Neuronal stem cell (in vitro differentiated cells): Measurements from ENCODE around the gene SLFN12L.
"Not testable (repeated sequence)": the region's sequence is repeated elsewhere in the genome, so short reads cannot be mapped to it uniquely, and the experiment has no call there.

Experiments used
- DNase-seq: peaks from one replicate; pipeline ENCODE4 v3.0.0-alpha.2; 2013; ENCODE audit warnings: low spot score
- H2AFZ ChIP-seq: one replicate; pipeline ENCODE4 v1.6.1; 2013; ENCODE audit warnings: mild to moderate bottlenecking, low read length, inconsistent platforms
- H2AK5ac ChIP-seq: 2 replicates; pipeline ENCODE4 v1.6.1; 2013; ENCODE audit warnings: low read depth, mild to moderate bottlenecking, inconsistent platforms, low read length, moderate library complexity, mixed read lengths
- H2BK120ac ChIP-seq: 2 replicates; pipeline ENCODE4 v1.6.1; 2013; ENCODE audit warnings: low read depth, mild to moderate bottlenecking, inconsistent platforms, low read length, moderate library complexity, mixed read lengths
- H2BK12ac ChIP-seq: one replicate; pipeline ENCODE4 v1.6.1; 2013; ENCODE audit warnings: low read length, inconsistent platforms
- H2BK15ac ChIP-seq: 2 replicates; pipeline ENCODE4 v1.6.1; 2013; ENCODE audit warnings: mild to moderate bottlenecking, low read length, inconsistent platforms, mixed read lengths
- H2BK5ac ChIP-seq: one replicate; pipeline ENCODE4 v1.6.1; 2013; ENCODE audit warnings: inconsistent platforms, mild to moderate bottlenecking, low read length, moderate library complexity
- H3K14ac ChIP-seq: one replicate; pipeline ENCODE4 v1.6.1; 2013; ENCODE audit warnings: low read length, inconsistent platforms
- H3K18ac ChIP-seq: 2 replicates; pipeline ENCODE4 v1.6.1; 2013; ENCODE audit warnings: low read length, inconsistent platforms
- H3K23ac ChIP-seq: 2 replicates; pipeline ENCODE4 v1.6.1; 2013; ENCODE audit warnings: low read depth, mild to moderate bottlenecking, mixed read lengths, low read length, inconsistent platforms; ENCODE audit not compliant: poor library complexity
- H3K27ac ChIP-seq: replicated peaks from 3 replicates; pipeline ENCODE4 v1.5.1; 2013; ENCODE audit warnings: low read length, inconsistent platforms
- H3K27me3 ChIP-seq, 3 experiments: 2 replicates each; pipeline ENCODE4 v1.6.1; 2013; ENCODE audit warnings: low read length in 3 of 3, mild to moderate bottlenecking in 2 of 3, inconsistent platforms in 1 of 3, low read depth in 1 of 3, mixed read lengths in 1 of 3, moderate library complexity in 1 of 3; ENCODE audit not compliant: control insufficient read depth in 3 of 3, insufficient read depth in 3 of 3
- H3K36me3 ChIP-seq, 2 donors: replicated peaks in 1 of 2; 2 replicates each; pipeline ENCODE4 v1.6.1; 2013; ENCODE audit warnings: low read length in 2 of 2; ENCODE audit not compliant: control insufficient read depth in 2 of 2, insufficient read depth in 2 of 2
- H3K4ac ChIP-seq: 2 replicates; pipeline ENCODE4 v1.6.1; 2013; ENCODE audit warnings: inconsistent platforms, mild to moderate bottlenecking, low read length, moderate library complexity
- H3K4me1 ChIP-seq, 2 donors: 1 replicate in 1 of 2; 2 replicates in 1 of 2; pipeline ENCODE4 v1.6.1; 2013; ENCODE audit warnings: low read length in 2 of 2, low read depth in 1 of 2; ENCODE audit not compliant: control insufficient read depth in 2 of 2, insufficient read depth in 1 of 2
- H3K4me2 ChIP-seq: one replicate; pipeline ENCODE4 v1.6.1; 2013; ENCODE audit warnings: mild to moderate bottlenecking, low read length, inconsistent platforms; ENCODE audit not compliant: insufficient read depth, poor library complexity, severe bottlenecking
- H3K4me3 ChIP-seq, 2 donors: 2 replicates each; pipeline ENCODE4 v1.5.1; 2013; ENCODE audit warnings: low read length in 2 of 2, mild to moderate bottlenecking in 2 of 2, inconsistent platforms in 1 of 2, moderate library complexity in 1 of 2
- H3K79me1 ChIP-seq: one replicate; pipeline ENCODE4 v1.6.1; 2013; ENCODE audit warnings: low read depth, mild to moderate bottlenecking, inconsistent platforms, low read length, moderate library complexity
- H3K9ac ChIP-seq: one replicate; pipeline ENCODE4 v1.6.1; 2013; ENCODE audit warnings: mild to moderate bottlenecking, low read depth, low read length, inconsistent platforms; ENCODE audit not compliant: poor library complexity
- H3K9me3 ChIP-seq, 2 donors: replicated peaks in 1 of 2; 2 replicates each; pipeline versions ENCODE3 to v1.6.1; 2013; ENCODE audit warnings: low read length in 2 of 2, mild to moderate bottlenecking in 2 of 2, inconsistent platforms in 1 of 2, low read depth in 1 of 2, mixed read lengths in 1 of 2, moderate library complexity in 1 of 2; ENCODE audit not compliant: control insufficient read depth in 2 of 2, insufficient read depth in 1 of 2
- H4K8ac ChIP-seq: one replicate; pipeline ENCODE4 v1.6.1; 2013; ENCODE audit warnings: low read depth, mild to moderate bottlenecking, inconsistent platforms, low read length, moderate library complexity
- H4K91ac ChIP-seq: one replicate; pipeline ENCODE4 v1.6.1; 2013; ENCODE audit warnings: low read length, low read depth, mild to moderate bottlenecking, inconsistent platforms; ENCODE audit not compliant: poor library complexity
- WGBS, 2 donors: extraction: QIAGEN DNeasy Blood & Tissue Kit; methylation state at CpG; one replicate each; pipeline ENCODE4 v1.1.7; 2013; ENCODE audit warnings: missing lambda C conversion rate in 2 of 2, mixed read lengths in 1 of 2; ENCODE audit not compliant: insufficient read length in 2 of 2, insufficient replicate concordance in 1 of 2; ENCODE audit errors: extremely low coverage in 2 of 2; 5-methylcytosine and 5-hydroxymethylcytosine counted together

The SLFN12L gene

DNA sequence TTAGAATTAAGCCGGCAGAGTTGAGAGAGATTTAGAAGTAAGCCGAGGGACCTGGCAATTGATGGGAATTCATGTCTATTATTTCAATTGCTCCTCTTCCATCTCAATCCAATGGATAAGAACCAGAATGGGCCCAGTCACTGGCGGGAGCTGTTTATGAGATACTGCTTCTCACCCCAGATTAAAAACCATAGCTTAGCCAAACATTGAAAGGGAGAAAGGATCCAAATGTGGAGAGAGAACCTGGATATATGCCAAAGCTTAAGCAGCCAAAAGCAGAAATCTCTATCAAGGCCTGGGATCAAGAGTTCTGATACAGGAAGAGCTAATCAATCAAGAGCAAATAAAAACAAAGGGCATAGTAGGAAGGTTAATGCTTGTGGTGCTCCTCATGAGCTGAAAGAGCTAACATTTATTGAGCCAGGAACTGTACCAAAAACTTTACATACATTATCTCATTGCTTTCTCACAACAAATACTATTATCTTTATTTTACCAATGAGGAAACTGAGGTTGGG is 2.8 kb downstream of the SLFN12L start:
- H3K14ac ChIP-seq: no peak overlapping the region

DNA sequence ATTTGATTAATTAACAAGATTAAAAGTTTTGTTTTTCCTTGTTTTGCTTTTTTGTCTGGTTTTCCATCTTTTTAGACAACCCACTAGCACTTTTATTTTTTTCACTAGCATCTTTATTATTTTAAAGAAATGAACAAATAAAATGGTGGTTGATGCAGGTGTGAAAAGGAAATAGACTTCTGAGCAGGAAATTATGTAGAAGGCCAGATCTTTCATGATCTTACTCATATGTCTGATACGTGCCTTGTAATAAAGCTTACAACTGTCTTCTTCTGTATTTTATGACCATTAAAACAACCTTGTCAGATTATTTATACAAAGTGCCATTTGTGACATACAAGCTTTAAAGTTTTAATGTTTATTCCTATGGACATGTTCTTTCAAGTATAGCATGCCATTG is 6.3 kb downstream of the SLFN12L start:
- Histone ChIP-seq H4K8ac (no peak overlapping the region), H3K27me3 (no peaks in the 10 kb centered on the region), H4K91ac (no peak overlapping the region), H3K27ac (no peak overlapping the region), H2BK5ac (no peak overlapping the region), H3K18ac (no peak overlapping the region), H3K4me3 (no peak overlapping the region), H2BK15ac (no peak overlapping the region), H3K36me3 (no peaks in the 10 kb centered on the region), H3K4ac (no peak overlapping the region), H2AFZ (no peak overlapping the region), H3K79me1 (no peaks in the 10 kb centered on the region), H3K4me1 (no peaks in the 10 kb centered on the region), H2AK5ac (no peak overlapping the region), H2BK12ac (no peak overlapping the region), H3K9ac (no peak overlapping the region), H2BK120ac (no peak overlapping the region), H3K23ac (no peak overlapping the region), H3K14ac (no peak overlapping the region), H3K9me3 (no peaks in the 10 kb centered on the region), H3K4me2 (no peak overlapping the region)
- DNase-seq: no peak
- no CpG with 5 or more reads among the region's 1 CpG for WGBS, 2 donors

More for the DNA sequence above, 2.8 kb downstream of the SLFN12L start:
- H3K79me1 ChIP-seq: no peaks in the 10 kb centered on the region
- no peak overlapping the region for H3K27ac ChIP-seq
- no peak overlapping the region for H3K4me3 ChIP-seq
- no peak overlapping the region for H3K18ac ChIP-seq
- H3K4ac ChIP-seq: no peak overlapping the region
- no peaks in the 10 kb centered on the region for H3K36me3 ChIP-seq
- no peak for DNase-seq
- H2BK5ac ChIP-seq: no peak overlapping the region
- H4K8ac ChIP-seq: no peak overlapping the region
- H3K27me3 ChIP-seq: peaks cover 0 to 14% (median 0%) of the 10 kb centered on the region in 3 experiments
- H2AFZ ChIP-seq: no peak overlapping the region
- no peaks in the 10 kb centered on the region for H3K9me3 ChIP-seq
- no peak overlapping the region for H2BK12ac ChIP-seq
- no peaks in the 10 kb centered on the region for H3K4me1 ChIP-seq
- H3K4me2 ChIP-seq: no peak overlapping the region
- no peak overlapping the region for H3K9ac ChIP-seq
- no peak overlapping the region for H2AK5ac ChIP-seq
- H2BK15ac ChIP-seq: no peak overlapping the region
- no peak overlapping the region for H2BK120ac ChIP-seq
- WGBS, 2 donors: no CpG with 5 or more reads among the region's 3 CpGs
- H4K91ac ChIP-seq: no peak overlapping the region
- no peak overlapping the region for H3K23ac ChIP-seq

DNA sequence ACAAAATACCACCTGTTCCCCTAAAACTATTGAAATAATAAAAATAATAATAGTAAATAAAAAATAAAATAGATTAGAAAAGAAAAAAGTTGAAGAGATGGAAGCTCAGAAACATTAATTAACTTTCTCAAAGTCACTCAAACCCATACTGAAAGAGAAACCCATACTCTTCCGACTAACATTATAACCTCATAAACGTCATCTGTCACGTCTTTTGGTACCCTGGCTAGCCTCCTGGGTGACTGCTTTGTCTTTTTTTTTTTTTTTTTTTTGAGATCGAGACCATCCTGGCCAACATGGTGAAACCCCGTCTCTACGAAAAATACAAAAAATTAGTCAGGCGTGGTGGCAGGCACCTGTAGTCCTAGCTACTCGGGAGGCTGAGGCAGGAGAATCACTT is 7.6 kb downstream of the SLFN12L start:
- H2BK120ac ChIP-seq: no peak overlapping the region

DNA sequence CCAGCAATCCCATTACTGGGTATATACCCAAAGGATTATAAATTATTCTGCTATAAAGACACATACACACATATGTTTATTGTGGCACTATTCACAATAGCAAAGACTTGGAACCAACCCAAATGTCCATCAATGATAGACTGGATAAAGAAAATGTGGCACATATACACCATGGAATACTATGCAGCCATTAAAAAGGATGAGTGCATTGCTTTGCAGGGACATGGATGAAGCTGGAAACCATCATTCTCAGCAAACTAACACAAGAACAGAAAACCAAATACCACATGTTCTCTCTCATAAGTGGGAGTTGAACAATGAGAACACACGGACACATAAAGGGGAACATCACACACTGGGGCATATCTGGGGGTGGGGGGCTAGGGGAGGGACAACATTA is 8.2 kb downstream of the SLFN12L start:
- H3K14ac ChIP-seq: not testable (repeated sequence)

More for the DNA sequence above, 7.6 kb downstream of the SLFN12L start:
- no peak overlapping the region for H2AK5ac ChIP-seq
- WGBS, 2 donors: no CpG with 5 or more reads among the region's 8 CpGs
- H3K4me2 ChIP-seq: no peak overlapping the region
- H3K18ac ChIP-seq: no peak overlapping the region
- H3K9me3 ChIP-seq: no peaks in the 10 kb centered on the region
- no peaks in the 10 kb centered on the region for H3K4me1 ChIP-seq
- H3K23ac ChIP-seq: no peak overlapping the region
- H3K9ac ChIP-seq: no peak overlapping the region
- no peak for DNase-seq
- H3K79me1 ChIP-seq: no peaks in the 10 kb centered on the region
- no peak overlapping the region for H3K4me3 ChIP-seq
- no peak overlapping the region for H3K27ac ChIP-seq
- no peak overlapping the region for H2BK5ac ChIP-seq
- no peaks in the 10 kb centered on the region for H3K36me3 ChIP-seq
- no peak overlapping the region for H2AFZ ChIP-seq
- H3K27me3 ChIP-seq: no peaks in the 10 kb centered on the region
- no peak overlapping the region for H4K8ac ChIP-seq
- no peak overlapping the region for H3K4ac ChIP-seq
- H4K91ac ChIP-seq: no peak overlapping the region
- H3K14ac ChIP-seq: no peak overlapping the region
- H2BK15ac ChIP-seq: no peak overlapping the region
- H2BK12ac ChIP-seq: no peak overlapping the region

More for the DNA sequence above, 8.2 kb downstream of the SLFN12L start:
- not testable (repeated sequence) for H2AK5ac ChIP-seq, H2BK5ac ChIP-seq, DNase-seq, H3K9ac ChIP-seq, H2BK120ac ChIP-seq, H3K79me1 ChIP-seq, H3K27ac ChIP-seq, H3K4me3 ChIP-seq, H3K36me3 ChIP-seq, H3K18ac ChIP-seq, H2BK12ac ChIP-seq, H3K4ac ChIP-seq, H3K4me1 ChIP-seq, H3K23ac ChIP-seq, H3K9me3 ChIP-seq, H3K4me2 ChIP-seq, H3K27me3 ChIP-seq, H4K8ac ChIP-seq, H2BK15ac ChIP-seq, H2AFZ ChIP-seq, H4K91ac ChIP-seq
- WGBS, 2 donors: no CpG with 5 or more reads among the region's 1 CpG
